SKM-1 treated with dmso at 0.1 percent for 144 hours (cell line): ENCODE measurements around the gene DDB1.

ENCODE experiments used
- DNase-seq: peaks from one replicate; lab custom pipeline; 2025; ENCODE audit not compliant: unreplicated experiment; lab: John Stamatoyannopoulos, UW

The DDB1 gene

DNA sequence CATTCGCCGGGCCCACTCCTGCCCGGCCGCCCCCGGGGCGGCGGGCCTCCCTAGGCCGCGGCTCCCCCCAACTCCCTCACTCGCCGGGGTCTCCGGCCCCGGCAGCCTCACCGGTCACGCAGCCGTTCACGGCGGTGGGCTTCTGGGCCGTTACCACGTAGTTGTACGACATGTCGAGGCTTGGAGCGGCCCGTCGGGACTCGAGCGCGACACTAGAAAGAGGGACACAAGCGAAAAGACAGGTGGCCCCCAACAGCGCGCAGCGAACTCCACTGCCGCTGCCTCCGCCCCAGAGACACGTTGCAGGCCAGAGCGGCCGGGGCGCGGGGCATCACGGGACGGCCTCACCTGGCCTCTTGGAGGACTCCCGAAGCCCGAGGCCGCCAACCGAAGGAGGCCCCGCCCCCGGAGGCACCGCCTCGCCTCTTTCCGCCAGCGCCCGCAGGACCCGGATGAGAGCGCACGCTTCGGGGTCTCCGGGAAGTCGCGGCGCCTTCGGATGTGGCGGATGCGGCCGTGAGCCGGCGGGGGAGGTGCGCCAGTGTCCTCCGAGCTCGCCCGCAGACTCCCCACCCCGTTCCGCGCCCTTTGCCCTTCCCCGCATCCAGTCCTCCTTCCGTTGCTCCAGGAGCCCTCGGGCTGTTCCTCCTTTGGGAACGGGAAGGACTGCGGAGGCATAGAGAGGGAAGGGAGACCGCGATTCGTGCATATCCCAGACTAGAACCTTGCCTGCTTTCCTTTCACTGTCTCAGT is at the start of gene DDB1, which contains the start of gene TKFC:
Gene DDB1 (minus strand): TSS at position 309 of the 753 bp plus-strand sequence. CDS start 137 bp downstream, at position 172.
Gene TKFC (plus strand): TSS at position 432 of the 753 bp plus-strand sequence. CDS start 1,501 bp downstream, outside the sequence.
- peak; percentile 90 for DNase-seq

DNA sequence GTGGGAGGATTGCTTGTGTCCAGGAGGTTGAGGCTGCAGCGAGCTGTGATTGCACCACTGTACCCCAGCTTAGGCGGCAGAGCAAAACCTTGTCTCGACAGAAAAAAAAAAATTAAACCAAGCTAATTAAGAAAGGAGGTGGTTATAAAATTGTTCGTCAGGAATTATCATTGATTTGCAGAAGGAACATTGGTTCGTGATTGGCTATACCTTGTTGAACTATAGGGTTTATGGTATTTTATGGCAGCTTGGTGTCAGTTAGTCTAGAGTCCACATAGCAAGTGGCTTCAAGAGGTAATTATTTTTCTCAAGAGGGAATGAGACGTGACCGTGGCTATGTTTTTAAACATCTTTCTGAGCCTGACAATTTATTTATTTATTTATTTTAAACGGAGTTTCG is 48.0 kb upstream of the DDB1 start:
- DNase-seq: no peak

DNA sequence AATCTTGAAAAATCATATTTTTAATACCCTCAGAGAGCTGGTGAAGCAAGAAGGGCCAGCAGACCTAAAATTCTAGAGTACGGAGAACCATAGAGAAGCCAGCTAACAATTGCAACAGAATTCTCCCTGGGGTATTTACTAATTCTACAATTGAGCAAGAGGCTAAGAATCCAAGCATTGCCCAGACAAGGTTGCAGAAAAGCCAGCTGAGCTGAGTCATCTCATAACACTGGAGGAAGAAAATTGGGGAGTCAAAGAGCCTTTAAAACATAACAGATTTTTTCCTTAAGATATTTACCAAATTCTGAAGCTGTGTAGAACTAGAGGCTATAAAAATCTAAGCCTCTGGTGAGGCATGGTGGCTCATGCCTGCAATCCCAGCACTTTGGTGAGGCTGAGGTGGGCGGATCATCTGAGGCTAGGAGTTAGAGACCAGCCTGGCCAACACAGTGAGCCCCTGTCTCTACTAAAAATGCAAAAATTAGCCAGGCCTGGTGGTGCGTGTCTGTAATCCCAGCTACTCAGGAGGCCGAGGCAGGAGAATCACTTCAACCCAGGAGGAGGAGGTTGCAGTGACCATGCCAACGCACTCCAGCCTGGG is 45.9 kb upstream of the DDB1 start:
- DNase-seq: peak; percentile 95

DNA sequence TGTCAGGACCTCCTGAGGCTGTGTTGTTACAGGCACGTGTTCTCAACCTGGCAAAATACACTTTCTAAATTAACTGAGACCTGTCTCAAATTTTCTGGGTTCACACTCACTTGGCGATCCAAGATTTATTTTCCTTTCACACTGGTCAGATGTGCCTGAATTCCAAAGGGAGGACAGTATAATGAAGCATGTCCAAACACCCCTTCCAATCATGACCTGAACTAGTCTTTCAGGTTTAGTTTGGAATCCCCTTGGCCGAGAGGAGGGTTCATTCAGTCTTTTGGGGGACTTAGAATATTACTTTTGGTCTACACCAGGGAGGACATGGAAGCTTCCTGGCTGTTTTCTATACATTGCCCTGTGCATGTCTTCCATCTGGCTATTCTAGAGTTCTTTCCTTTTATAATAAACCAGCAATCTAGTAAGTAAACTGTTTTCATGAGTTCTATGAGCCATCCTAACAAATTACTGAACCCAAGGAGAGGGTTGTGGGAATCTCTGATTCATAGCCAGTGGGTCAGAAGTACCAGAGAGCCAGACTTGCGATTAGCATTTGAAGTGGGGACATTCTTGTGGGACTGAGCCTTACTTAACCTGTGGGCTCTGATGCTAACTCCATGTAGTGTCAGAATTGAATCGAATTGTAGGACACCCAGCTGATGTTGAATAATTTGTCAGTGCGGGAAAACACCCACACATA is 44.7 kb upstream of the DDB1 start:
- DNase-seq: no peak

DNA sequence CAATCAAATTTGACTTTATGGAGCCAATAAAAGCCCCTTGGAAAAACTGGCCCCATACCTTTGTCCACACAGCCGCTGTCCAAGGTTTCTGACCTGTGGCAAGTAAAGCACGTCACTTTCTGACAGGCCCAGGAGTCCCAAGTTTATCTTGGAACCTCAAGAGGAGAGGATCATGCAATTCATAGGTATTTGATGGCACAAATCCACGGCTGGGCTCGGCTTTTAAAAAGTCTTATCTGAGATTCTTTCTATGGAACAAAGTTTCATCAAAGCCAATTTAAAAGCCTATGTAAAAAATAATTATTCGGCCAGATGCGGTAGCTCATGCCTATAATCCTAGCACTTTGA is 42.8 kb upstream of the DDB1 start:
- DNase-seq: no peak

DNA sequence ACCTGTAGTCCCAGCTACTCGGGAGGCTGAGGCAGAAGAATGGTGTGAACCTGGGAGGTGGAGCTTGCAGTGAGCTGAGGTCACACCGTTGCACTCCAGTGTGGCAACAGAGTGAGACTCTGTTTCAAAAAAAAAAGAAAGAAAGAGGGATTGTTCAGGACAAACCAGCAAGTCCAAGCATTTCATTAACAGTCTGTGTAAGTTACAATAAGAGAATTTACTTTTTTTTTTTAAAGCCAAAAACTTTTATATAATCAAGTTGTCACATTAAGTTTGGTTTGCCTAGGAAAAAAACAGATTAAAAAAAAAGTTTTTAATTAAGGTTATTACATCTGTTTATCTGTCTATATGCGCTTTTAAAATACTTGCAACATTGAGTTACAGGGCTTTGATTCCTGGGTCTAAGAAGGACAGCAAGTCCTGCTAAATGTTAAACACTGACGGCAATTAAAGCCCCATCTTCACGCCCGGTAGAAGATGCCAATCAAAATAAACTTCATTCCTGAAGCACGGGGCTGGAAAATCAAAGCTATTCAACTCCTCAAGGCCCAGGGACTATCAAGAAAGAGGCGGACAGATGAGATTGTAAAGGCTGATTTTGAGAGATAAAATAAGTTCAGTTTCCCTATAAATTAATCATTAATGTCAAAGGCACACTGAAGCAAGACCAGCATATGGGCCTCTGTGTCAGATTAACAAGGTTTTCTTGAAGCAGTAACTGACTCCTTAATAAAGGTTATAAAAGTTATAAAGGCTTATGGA is 39.9 kb upstream of the DDB1 start:
- DNase-seq: no peak

DNA sequence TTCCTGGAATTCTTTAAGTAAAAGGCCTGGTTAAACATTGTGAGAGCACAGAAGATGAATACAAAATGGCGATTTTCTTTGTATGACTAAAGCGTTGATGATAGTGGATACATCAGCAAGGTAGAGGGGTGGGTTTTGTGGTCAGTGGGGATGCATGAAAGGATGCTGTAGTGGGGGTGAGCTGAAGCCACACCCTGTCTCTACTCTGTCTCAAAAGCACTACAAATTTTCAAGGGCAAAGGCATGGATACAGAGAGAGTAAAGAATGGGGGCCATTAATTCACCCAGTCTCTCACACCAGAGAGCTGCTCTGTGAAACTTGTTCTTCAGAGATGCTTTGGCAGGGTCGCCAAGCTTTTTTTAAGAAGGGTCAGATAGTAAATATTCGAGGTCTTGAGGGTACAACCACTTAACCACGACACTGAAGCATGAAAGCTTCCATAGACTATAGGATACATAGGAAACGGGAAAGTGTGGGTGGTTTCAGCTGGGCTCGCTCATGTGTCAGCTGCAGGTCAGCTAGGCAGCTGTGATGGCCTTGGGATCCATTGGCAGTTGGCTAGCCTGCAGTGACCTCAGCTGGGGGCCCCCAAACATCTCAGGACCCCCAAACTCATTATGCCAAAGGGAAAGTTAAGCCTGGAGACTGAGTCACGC is 37.6 kb upstream of the DDB1 start:
- no peak for DNase-seq

DNA sequence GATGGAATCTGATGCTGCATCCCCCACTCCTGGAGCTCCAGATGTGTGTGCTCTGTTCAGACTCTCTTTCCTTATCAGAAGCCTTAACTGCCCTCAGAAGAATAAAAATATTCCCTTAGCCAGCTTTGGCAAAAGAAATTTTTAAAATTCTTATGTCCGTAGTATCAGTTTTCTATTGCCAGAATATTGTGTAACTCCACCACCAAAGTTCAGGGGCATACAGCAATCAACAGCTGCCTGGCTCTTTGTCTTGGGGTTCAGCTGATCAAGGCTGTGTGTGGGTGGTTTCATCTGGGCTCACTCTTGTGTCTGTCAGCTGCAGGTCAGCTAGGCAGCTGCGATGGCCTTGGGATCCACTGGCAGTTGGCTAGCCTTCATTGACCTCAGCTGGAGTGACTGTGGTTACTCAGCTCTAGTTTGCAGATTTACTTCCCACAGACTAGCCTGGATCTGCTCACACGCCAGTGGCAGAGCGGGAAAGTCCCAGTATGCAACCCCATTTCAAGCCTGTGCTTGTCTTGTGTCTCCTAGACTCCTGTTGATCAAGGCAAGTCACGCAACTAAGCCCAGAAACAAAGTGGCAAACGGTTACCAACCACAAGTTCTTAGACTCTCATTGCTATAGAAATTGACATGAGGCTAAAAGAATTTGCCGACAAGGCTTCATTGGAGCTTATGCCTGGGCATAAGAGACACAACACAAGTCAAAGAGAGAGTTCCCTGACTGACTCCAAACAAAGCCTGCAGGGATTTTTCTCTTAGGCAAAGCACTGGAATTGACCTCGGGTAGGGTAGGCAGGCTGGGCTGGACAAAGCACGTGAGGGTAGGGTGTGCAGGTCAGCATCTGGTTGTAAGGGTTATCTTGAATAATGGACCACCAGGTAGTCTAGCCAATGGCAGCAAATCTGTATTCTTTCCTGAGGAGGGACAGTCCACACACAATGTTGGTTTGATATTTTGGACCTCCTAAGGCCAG is 36.8 kb upstream of the DDB1 start:
- DNase-seq: no peak

DNA sequence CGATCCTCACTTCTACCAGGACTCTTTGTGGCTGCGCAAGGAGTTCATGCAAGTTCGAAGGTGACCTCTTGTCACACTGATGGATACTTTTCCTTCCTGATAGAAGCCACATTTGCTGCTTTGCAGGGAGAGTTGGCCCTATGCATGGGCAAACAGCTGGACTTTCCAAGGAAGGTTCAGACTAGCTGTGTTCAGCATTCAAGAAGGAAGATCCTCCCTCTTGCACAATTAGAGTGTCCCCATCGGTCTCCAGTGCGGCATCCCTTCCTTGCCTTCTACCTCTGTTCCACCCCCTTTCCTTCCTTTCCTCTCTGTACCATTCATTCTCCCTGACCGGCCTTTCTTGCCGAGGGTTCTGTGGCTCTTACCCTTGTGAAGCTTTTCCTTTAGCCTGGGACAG is 35.7 kb upstream of the DDB1 start:
- DNase-seq: no peak

DNA sequence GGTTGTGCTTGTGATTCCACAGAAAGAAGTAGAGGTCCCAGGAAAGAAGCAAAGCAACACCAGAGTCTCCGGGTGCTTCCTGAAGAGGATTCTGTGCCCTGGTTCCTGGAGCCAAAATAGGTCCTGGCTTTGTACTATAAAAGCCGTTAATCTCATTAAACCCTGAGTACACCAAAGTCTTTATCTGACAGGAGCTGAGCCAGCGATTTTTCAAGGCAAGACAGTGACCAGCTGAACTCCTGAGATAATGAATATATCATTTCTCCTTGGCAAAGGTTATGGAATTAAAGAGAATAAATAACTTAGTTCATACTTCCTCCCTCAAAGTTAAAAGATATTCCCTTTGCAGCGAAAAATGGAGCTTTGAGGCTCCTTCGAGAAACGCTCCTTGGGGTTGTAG is 34.5 kb upstream of the DDB1 start:
- DNase-seq: no peak

DNA sequence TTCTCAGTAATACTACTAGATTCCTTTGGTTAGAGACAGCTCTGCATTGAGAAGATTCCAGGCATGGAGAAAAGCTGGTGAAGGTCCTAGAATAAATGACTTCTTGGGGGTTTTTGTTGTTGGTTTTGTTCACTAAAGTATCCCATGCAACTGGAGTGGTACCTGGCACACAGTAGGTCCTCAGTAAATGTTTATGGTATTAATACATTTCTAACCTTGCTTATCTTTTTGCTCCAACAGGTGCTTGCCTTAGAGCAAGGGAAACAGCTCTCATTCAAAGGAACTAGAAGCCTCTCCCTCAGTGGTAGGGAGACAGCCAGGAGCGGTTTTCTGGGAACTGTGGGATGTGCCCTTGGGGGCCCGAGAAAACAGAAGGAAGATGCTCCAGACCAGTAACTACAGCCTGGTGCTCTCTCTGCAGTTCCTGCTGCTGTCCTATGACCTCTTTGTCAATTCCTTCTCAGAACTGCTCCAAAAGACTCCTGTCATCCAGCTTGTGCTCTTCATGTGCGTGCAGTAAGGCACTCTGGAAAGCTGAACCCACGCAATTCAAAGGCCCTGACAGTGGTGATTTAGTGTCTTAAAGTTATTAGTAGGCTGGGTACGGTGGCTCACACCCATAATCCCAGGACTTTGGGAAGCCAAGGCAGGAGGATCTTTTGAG is 31.2 kb upstream of the DDB1 start:
- no peak for DNase-seq

DNA sequence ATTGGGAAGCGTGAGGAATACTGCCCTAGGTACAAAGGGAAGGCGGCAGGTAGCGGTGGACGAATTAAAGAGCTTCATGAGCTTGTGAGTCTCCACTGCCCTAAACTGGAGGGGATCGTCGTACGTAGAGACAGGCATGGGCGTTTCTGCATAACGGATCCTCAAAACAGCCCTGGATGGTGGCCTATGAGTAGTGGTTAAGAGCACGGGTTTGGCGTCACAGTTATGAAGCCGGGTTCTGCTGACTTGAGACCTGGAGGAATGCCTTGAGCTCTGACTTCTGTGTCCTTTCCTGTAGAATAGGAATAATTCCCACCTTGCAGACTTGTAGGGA is 29.6 kb upstream of the DDB1 start:
- no peak for DNase-seq

DNA sequence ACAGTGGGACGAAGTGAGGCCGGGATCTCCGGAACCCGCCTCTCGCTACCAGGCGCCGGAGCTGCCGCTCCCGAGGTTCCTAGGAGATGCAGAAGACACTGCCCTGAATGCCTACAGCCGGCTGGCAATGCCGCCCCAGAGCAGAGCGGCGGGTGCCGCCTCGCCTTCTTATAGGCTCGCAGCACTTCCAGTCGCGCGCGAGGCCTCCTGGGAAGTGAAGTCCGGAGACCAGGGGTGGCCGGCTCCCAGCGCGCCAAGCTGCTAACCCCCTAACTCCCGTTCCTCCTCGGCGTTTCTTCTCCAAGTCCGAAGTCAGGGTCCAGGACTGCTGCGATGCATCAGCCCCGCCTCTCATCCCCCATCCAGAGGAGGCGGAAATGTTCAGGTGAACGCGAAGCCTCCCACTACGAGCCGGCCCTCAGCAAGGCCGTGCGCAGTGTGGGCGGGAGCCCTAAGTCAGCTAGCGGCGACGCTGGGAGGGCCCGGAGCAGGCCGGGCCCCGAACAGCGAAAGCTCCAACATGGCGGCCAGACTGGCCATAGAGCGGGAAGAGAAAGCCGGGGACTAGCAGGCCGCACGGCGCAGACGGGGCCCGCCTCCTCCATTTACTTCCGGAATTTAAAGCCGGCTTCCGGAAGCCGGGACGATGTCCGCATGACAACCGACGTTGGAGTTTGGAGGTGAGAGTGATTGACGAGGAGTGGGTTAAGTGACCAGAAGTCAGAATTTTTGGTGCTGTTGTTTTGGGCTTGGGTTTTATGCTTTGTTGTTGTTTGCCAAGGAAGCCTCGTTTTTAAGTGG is 29.0 kb upstream of the DDB1 start, which contains the start of the genes CYB561A3 and TMEM138:
Gene CYB561A3 (minus strand): TSS at position 142 of the 801 bp plus-strand sequence. CDS start 5,169 bp downstream, outside the sequence.
Gene TMEM138 (plus strand): TSS at position 634 of the 801 bp plus-strand sequence. CDS start 2,017 bp downstream, outside the sequence.
- peak; percentile 95 for DNase-seq

DNA sequence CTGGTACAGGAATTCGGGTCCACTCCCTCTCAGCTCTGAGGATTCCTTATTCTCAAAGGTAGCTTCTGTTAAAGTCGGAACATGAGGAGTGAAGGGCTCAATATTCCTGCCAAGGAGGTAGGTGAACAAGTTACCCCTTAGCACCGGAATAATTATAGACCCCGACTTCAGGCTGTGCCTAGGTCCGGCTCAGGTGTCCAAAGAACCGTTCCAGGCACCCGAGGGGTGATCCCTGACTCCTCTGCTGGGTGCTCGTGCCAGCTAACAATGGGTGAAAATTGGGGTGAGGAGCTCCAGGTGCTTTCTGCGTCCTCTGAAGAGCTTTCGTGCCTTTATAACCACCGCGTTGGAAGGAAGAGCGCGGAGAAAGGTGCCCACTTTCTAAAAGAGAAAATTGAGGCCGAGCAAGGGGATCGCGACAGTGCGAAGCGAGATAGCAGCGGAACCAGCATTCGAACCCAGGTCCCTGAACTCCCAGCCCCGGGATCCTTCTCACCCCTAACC is 28.4 kb upstream of the DDB1 start:
- DNase-seq: no peak

DNA sequence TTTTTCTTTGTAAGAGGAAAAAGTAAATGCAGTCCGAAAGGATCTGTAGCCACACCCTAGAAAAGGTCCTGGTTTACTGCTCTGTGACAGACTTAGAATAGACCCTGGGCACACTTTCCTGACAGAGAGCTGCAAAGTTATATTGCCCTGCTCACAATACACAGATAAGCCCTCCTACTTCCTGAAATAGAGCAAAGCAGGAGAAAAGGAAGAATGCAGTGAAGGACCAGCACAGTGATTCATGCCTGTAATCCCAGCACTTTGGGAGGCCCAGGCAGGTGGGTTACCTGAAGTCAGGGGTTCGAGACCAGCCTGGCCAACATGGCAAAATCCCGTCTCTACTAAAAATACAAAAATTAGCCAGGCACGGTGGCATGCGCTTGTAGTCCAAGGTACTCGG is 26.6 kb upstream of the DDB1 start:
- DNase-seq: no peak

DNA sequence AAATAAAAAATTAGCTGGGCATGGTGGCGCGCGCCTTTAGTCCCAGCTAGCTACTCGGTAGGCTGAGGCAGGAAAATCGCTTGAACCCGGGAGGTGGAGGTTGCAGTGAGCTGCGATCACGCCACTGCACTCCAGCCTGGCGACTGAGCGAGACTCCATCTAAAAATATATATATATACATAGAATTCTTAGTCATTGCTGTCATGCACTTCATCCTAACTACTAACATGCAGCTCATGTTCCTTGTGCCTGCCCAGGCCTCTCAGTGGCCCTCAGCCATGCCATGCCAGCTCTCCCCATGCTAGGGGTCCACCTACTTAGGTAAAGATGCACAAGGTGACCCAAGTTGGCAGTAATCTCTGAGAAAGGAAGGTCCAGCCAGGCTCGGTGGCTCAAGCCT is 25.7 kb upstream of the DDB1 start:
- no peak for DNase-seq

DNA sequence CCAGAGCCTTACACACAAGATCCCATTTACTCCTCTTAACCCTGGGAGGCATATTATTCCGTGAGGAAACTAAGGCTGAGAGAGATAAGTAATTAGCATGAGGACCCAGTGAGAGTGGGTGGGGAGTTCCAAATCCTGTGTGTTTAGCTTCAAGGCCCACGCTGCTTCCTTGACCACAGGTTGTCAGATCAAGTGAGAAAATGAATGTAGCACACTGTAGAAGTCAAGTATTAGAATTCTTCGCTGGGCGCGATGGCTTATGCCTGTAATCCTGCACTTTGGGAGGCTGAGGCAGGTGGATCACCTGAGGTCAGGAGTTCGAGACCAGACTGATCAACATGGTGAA is 25.0 kb upstream of the DDB1 start:
- DNase-seq: no peak

DNA sequence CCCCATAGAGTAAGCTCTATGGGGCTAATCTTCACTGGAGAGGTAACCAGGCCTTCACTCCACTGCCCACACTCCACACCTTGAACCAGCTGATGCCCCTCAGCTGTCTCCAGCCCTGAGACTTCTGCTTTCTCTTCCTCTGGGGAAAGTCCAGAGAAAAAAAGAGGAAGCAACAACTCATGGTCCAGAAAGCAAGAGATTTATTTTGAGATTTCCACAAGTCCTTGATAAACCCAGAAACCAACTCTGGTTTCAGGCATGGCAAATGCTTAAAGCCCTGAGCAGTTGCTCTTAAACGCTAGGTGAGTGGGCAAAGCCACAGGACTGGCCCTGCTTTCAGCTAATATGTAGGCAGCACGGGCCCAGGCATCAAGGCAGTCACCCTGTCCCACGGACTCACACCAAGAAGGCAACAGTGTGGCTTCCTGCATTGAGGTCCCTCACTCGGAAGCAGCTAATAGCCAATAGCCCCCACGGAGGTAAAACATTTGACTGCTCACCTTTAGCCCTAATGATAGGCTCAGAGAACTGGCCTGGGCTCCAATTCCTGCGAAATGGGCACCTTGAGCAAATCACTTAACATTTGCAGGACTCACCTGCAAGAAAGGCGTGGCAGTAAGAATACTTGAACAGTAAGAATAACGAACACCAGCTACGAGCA is 24.5 kb upstream of the DDB1 start:
- peak; percentile 79 for DNase-seq
